SK-N-SH (cell line): ENCODE measurements around the gene TEX101. TPM values are rescaled to one million over a fixed set of nuclear protein-coding genes. Genes with fewer than 3 reads are reported as not detected.
"Not testable (repeated sequence)": the region's sequence is repeated elsewhere in the genome, so short reads cannot be mapped to it uniquely, and the experiment has no call there.

Experiments
- CTCF ChIA-PET: fragments of 300-600, 350-600 bp; formaldehyde crosslinking; extraction: SDS; loops from one replicate; lab custom pipeline; 2021; lab: Yijun Ruan, JAX
- POLR2A ChIA-PET: fragments of 350-600 bp; sonication (Branson Sonifier 250); formaldehyde crosslinking; extraction: SDS; loops from one replicate; lab custom pipeline; 2020; ENCODE audit warnings: antibody characterized with exemption, inconsistent platforms; lab: Yijun Ruan, JAX
- DNase-seq: peaks from one replicate; pipeline ENCODE4 v3.0.0; 2012
- H2AFZ ChIP-seq: fragments of 200-600 bp; sonication (generic); 2 replicates; pipeline ENCODE4 v1.8.1; 2016; ENCODE audit warnings: antibody characterized with exemption, mild to moderate bottlenecking, low read depth
- H3F3A ChIP-seq: fragments of 200-600 bp; sonication (generic); replicated peaks from 2 replicates; pipeline ENCODE3; 2016; ENCODE audit warnings: antibody characterized with exemption, mild to moderate bottlenecking; ENCODE audit not compliant: insufficient read depth
- H3K27ac ChIP-seq, 2 experiments: fragments of 200-500 bp in 1 of 2; fragments of 200-600 bp in 1 of 2; sonication (Bioruptor generic) in 1 of 2; sonication (generic), shearing (Covaris generic) in 1 of 2; 2 replicates each; pipeline versions ENCODE4 v1.5.1 to v1.6.1; 2014 to 2016; ENCODE audit warnings: low read depth in 2 of 2, inconsistent platforms in 1 of 2, low read length in 1 of 2, mild to moderate bottlenecking in 1 of 2, mixed read lengths in 1 of 2
- H3K27me3 ChIP-seq: fragments of 200-600 bp; sonication (generic), shearing (Covaris generic); 2 replicates; pipeline ENCODE4 v1.6.1; 2016; ENCODE audit warnings: mixed run types; ENCODE audit not compliant: insufficient read depth
- H3K36me3 ChIP-seq, 2 experiments: fragments of 200-500 bp in 1 of 2; fragments of 200-600 bp in 1 of 2; sonication (Bioruptor generic) in 1 of 2; sonication (generic) in 1 of 2; replicated peaks in 1 of 2; 2 replicates each; pipeline versions ENCODE3 to v1.5.1; 2014 to 2016; ENCODE audit warnings: low read length in 1 of 2, mild to moderate bottlenecking in 1 of 2; ENCODE audit not compliant: insufficient read depth in 2 of 2, control insufficient read depth in 1 of 2
- H3K4me1 ChIP-seq, 2 experiments: fragments of 200-500 bp in 1 of 2; fragments of 200-600 bp in 1 of 2; sonication (Bioruptor generic) in 1 of 2; sonication (generic), shearing (Covaris generic) in 1 of 2; 2 replicates each; pipeline versions ENCODE4 v1.5.1 to v1.6.1; 2014 to 2016; ENCODE audit warnings: low read depth in 1 of 2, low read length in 1 of 2, mixed run types in 1 of 2; ENCODE audit not compliant: insufficient read depth in 2 of 2, control insufficient read depth in 1 of 2
- H3K4me2 ChIP-seq: fragments of 200-600 bp; sonication (generic), shearing (Covaris generic); 2 replicates; pipeline ENCODE4 v1.6.1; 2017; ENCODE audit warnings: mixed run types
- H3K4me3 ChIP-seq, 2 experiments: fragments of 200-500 bp in 1 of 2; fragments of 200-600 bp in 1 of 2; sonication (Bioruptor generic) in 1 of 2; sonication (generic), shearing (Covaris generic) in 1 of 2; 2 replicates each; pipeline versions ENCODE4 v1.5.1 to v1.8.1; 2014 to 2016; ENCODE audit warnings: low read depth in 2 of 2, inconsistent platforms in 1 of 2, low read length in 1 of 2, mild to moderate bottlenecking in 1 of 2, mixed read lengths in 1 of 2, moderate library complexity in 1 of 2
- H3K79me2 ChIP-seq: fragments of 200-600 bp; sonication (generic); 2 replicates; pipeline ENCODE4 v1.8.1; 2017; ENCODE audit warnings: mild to moderate bottlenecking; ENCODE audit not compliant: insufficient read depth
- H3K9ac ChIP-seq: fragments of 200-600 bp; sonication (generic); 2 replicates; pipeline ENCODE4 v1.6.1; 2017; ENCODE audit warnings: mixed run types
- H3K9me2 ChIP-seq: fragments of 200-600 bp; sonication (generic); 2 replicates; pipeline ENCODE4 v1.6.1; 2017; ENCODE audit warnings: mixed run types
- H3K9me3 ChIP-seq: fragments of 200-600 bp; sonication (generic); 2 replicates; pipeline ENCODE4 v1.6.1; 2017; ENCODE audit warnings: mixed run types, mild to moderate bottlenecking, moderate library complexity
- H4K20me1 ChIP-seq: fragments of 200-600 bp; sonication (generic); 2 replicates; pipeline ENCODE4 v1.6.1; 2017; ENCODE audit warnings: mild to moderate bottlenecking, mixed run types; ENCODE audit not compliant: insufficient read depth
- ELF1 ChIP-seq: IDR thresholded peaks from 2 replicates; pipeline ENCODE4 v1.4.0; 2012
- FOSL2 ChIP-seq: IDR thresholded peaks from 2 replicates; pipeline ENCODE4 v1.4.0; 2012; ENCODE audit warnings: low read depth, mild to moderate bottlenecking, moderate library complexity, borderline replicate concordance
- NRF1 ChIP-seq: IDR thresholded peaks from 2 replicates; pipeline ENCODE4 v1.6.1; 2012; ENCODE audit warnings: low read depth, mild to moderate bottlenecking, low read length
- RAD21 ChIP-seq: IDR thresholded peaks from 2 replicates; pipeline ENCODE4 v1.6.1; 2012; ENCODE audit warnings: mild to moderate bottlenecking, low read length
- REST ChIP-seq: IDR thresholded peaks from 2 replicates; pipeline ENCODE4 v1.6.1; 2012; ENCODE audit warnings: mild to moderate bottlenecking, low read depth, low read length, moderate library complexity
- TAF1 ChIP-seq: IDR thresholded peaks from 2 replicates; pipeline ENCODE4 v1.6.1; 2012; ENCODE audit warnings: low read depth, mild to moderate bottlenecking, low read length, moderate library complexity, borderline replicate concordance
- TCF12 ChIP-seq: IDR thresholded peaks from 2 replicates; pipeline ENCODE4 v1.4.0; 2012
- YY1 ChIP-seq: IDR thresholded peaks from 2 replicates; pipeline ENCODE4 v1.4.0; 2012; ENCODE audit warnings: low read depth, mild to moderate bottlenecking
- WGBS: methylation state at CpG from one replicate; pipeline ENCODE4 v1.1.6; 2017; ENCODE audit warnings: low lambda C conversion rate; 5-methylcytosine and 5-hydroxymethylcytosine counted together
- polyA plus RNA-seq, 3 experiments: library from polyadenylated mRNA; depleted of rRNA; stranded (reverse); fragments of >200 nt; gene quantifications; 2 replicates each; pipeline ENCODE4 v1.2.3, GENCODE V29; 2012
- TF ChIP-seq, protein P1 (sequence below): IDR thresholded peaks from 2 replicates; pipeline ENCODE4; 2012

The TEX101 gene
- polyA plus RNA-seq, 1 of the 3 experiments (the other 2 are of a cell fraction): 0.07 TPM

GRCh38 chr19:43367822-43368221 lies 46.9 kb upstream of the TEX101 start (continued):
- TF ChIP-seq, protein P1, sequence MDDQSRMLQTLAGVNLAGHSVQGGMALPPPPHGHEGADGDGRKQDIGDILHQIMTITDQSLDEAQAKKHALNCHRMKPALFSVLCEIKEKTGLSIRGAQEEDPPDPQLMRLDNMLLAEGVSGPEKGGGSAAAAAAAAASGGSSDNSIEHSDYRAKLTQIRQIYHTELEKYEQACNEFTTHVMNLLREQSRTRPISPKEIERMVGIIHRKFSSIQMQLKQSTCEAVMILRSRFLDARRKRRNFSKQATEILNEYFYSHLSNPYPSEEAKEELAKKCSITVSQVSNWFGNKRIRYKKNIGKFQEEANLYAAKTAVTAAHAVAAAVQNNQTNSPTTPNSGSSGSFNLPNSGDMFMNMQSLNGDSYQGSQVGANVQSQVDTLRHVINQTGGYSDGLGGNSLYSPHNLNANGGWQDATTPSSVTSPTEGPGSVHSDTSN: no peak
- TF ChIP-seq RAD21 (no peak), TAF1 (no peak), TCF12 (no peak)

DNA sequence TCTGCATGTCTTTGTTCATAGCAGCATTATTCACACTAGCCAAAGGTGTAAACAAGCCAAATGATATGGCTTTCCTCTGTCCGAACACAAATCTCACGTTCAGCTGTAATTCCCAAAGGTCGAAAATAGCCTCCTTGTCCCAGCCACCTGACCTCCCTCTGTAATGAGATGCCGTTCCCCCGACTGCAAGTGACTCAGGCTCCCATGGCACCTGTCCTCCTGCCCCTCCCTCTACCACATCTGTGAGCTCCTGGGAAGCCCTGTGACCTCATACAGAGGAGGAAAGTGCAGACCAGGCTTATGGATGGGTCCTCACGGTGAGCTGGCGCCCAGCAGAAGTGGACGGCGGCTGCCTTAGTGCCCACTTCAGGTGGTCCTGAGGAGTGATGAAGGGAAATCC lies 45.8 kb upstream of the TEX101 start:
- H3K9ac ChIP-seq, H3K4me1 ChIP-seq, POLR2A ChIA-PET, H3K79me2 ChIP-seq, H3K27ac ChIP-seq, H3K9me3 ChIP-seq, DNase-seq, CTCF ChIA-PET, H2AFZ ChIP-seq, H4K20me1 ChIP-seq, H3K4me3 ChIP-seq, H3F3A ChIP-seq, H3K4me2 ChIP-seq, H3K36me3 ChIP-seq, H3K9me2 ChIP-seq: not testable (repeated sequence)
- 0% methylated on average over 4 of the region's 9 CpGs for WGBS
- peaks cover 39% of the 10 kb centered on the region; the same call in 1 of the 2 replicates for H3K27me3 ChIP-seq

- H3K4me3 ChIP-seq: no peak overlapping the region
- POLR2A ChIA-PET: no interaction called here
- CTCF ChIA-PET: no interaction called here
Measured at GRCh38 chr19:43371909-43372308, 42.8 kb upstream of the TEX101 start.

More at GRCh38 chr19:43371909-43372308, 42.8 kb upstream of the TEX101 start:
- no peak for DNase-seq
- Histone ChIP-seq H3F3A (no peaks in the 10 kb centered on the region), H3K9me3 (no peaks in the 10 kb centered on the region), H4K20me1 (no peaks in the 10 kb centered on the region), H3K27ac (no peak overlapping the region), H3K79me2 (no peaks in the 10 kb centered on the region), H3K4me2 (no peak overlapping the region), H3K9me2 (no peaks in the 10 kb centered on the region), H3K36me3 (no peaks in the 10 kb centered on the region), H3K27me3 (peaks cover 29% of the 10 kb centered on the region; the same call in 1 of the 2 replicates), H2AFZ (no peak overlapping the region), H3K9ac (no peak overlapping the region), H3K4me1 (no peaks in the 10 kb centered on the region)
- 9% methylated on average over 8 of the region's 8 CpGs for WGBS
- TF ChIP-seq RAD21 (no peak), TCF12 (no peak), ELF1 (no peak), YY1 (no peak), REST (no peak), FOSL2 (no peak), NRF1 (no peak)
